ENCODE results near the gene DESI2. TPM values are rescaled to one million over a fixed set of nuclear protein-coding genes. Genes with fewer than 3 reads are reported as not detected.
A peak's percentile ranks its signal among the peaks of the same experiment; 100 is the strongest.

DESI2 gene
- polyA plus RNA-seq (2012; ENCODE audit: missing spikeins) = 9.4 TPM

GRCh38 chr1:244652623-244653438 lies at the start of gene DESI2:
Gene DESI2 (plus strand): TSS chr1:244653126. CDS start chr1:244653314, 188 bp downstream.
- DNase-seq (ENCODE audit: insufficient read length) (peak; percentile 86), FAIRE-seq (peak; percentile 96)
- TF ChIP-seq POLR2A (IDR thresholded peaks at IDR 0.05; ENCODE audit: low read depth, low read length) (peak; percentile 94), TAF1 (IDR thresholded peaks at IDR 0.05; ENCODE audit: borderline replicate concordance, low read depth, low read length) (peak; percentile 86), POLR2AphosphoS5 (IDR thresholded peaks at IDR 0.05; ENCODE audit: low read depth, low read length) (peak; percentile 86)

- TF ChIP-seq POLR2A (IDR thresholded peaks at IDR 0.05; ENCODE audit: low read depth, low read length) = no peak
- TF ChIP-seq POLR2AphosphoS5 (IDR thresholded peaks at IDR 0.05; ENCODE audit: low read depth, low read length) = no peak
- no peak for FAIRE-seq
- no peak for DNase-seq (ENCODE audit: insufficient read length)
These were observed 49.4 kb upstream of the DESI2 start for GRCh38 chr1:244603498-244603897.

- no peak for FAIRE-seq
- TF ChIP-seq POLR2A (IDR thresholded peaks at IDR 0.05; ENCODE audit: low read depth, low read length) = no peak
- DNase-seq (ENCODE audit: insufficient read length) = no peak
These were observed 47.0 kb upstream of the DESI2 start for GRCh38 chr1:244605835-244606370.

GRCh38 chr1:244614113-244614836 lies 38.7 kb upstream of the DESI2 start:
- TF ChIP-seq POLR2A (IDR thresholded peaks at IDR 0.05; ENCODE audit: low read depth, low read length) (no peak), POLR2AphosphoS5 (IDR thresholded peaks at IDR 0.05; ENCODE audit: low read depth, low read length) (no peak), TAF1 (IDR thresholded peaks at IDR 0.05; ENCODE audit: borderline replicate concordance, low read depth, low read length) (no peak)
- DNase-seq (ENCODE audit: insufficient read length) = no peak
- FAIRE-seq = no peak

- FAIRE-seq (no peak), DNase-seq (ENCODE audit: insufficient read length) (no peak)
- TF ChIP-seq POLR2A (IDR thresholded peaks at IDR 0.05; ENCODE audit: low read depth, low read length) = no peak
- no peak for TF ChIP-seq POLR2AphosphoS5 (IDR thresholded peaks at IDR 0.05; ENCODE audit: low read depth, low read length)
- TF ChIP-seq TAF1 (IDR thresholded peaks at IDR 0.05; ENCODE audit: borderline replicate concordance, low read depth, low read length) = no peak
These were observed 38.0 kb upstream of the DESI2 start for GRCh38 chr1:244614879-244615278.

GRCh38 chr1:244615301-244615700 lies 37.6 kb upstream of the DESI2 start:
- DNase-seq (ENCODE audit: insufficient read length) (no peak), FAIRE-seq (no peak)
- TF ChIP-seq TAF1 (IDR thresholded peaks at IDR 0.05; ENCODE audit: borderline replicate concordance, low read depth, low read length) (no peak), POLR2AphosphoS5 (IDR thresholded peaks at IDR 0.05; ENCODE audit: low read depth, low read length) (no peak), POLR2A (IDR thresholded peaks at IDR 0.05; ENCODE audit: low read depth, low read length) (no peak)

- FAIRE-seq (no peak), DNase-seq (ENCODE audit: insufficient read length) (no peak)
- TF ChIP-seq POLR2A (IDR thresholded peaks at IDR 0.05; ENCODE audit: low read depth, low read length) (no peak), POLR2AphosphoS5 (IDR thresholded peaks at IDR 0.05; ENCODE audit: low read depth, low read length) (no peak), TAF1 (IDR thresholded peaks at IDR 0.05; ENCODE audit: borderline replicate concordance, low read depth, low read length) (no peak)
These were observed 26.2 kb upstream of the DESI2 start for GRCh38 chr1:244626709-244627108.

- DNase-seq (ENCODE audit: insufficient read length) = no peak
- FAIRE-seq = no peak
- no peak for TF ChIP-seq TAF1 (IDR thresholded peaks at IDR 0.05; ENCODE audit: borderline replicate concordance, low read depth, low read length)
- TF ChIP-seq POLR2A (IDR thresholded peaks at IDR 0.05; ENCODE audit: low read depth, low read length) = no peak
- TF ChIP-seq POLR2AphosphoS5 (IDR thresholded peaks at IDR 0.05; ENCODE audit: low read depth, low read length) = no peak
These were observed 24.1 kb upstream of the DESI2 start for GRCh38 chr1:244628789-244629188.

- no peak for FAIRE-seq
- TF ChIP-seq TAF1 (IDR thresholded peaks at IDR 0.05; ENCODE audit: borderline replicate concordance, low read depth, low read length) (no peak), POLR2AphosphoS5 (IDR thresholded peaks at IDR 0.05; ENCODE audit: low read depth, low read length) (no peak), POLR2A (IDR thresholded peaks at IDR 0.05; ENCODE audit: low read depth, low read length) (no peak)
- DNase-seq (ENCODE audit: insufficient read length) = no peak
These were observed 19.8 kb upstream of the DESI2 start for GRCh38 chr1:244633140-244633539.

- DNase-seq (ENCODE audit: insufficient read length) (no peak), FAIRE-seq (no peak)
- TF ChIP-seq TAF1 (IDR thresholded peaks at IDR 0.05; ENCODE audit: borderline replicate concordance, low read depth, low read length) = no peak
- no peak for TF ChIP-seq POLR2AphosphoS5 (IDR thresholded peaks at IDR 0.05; ENCODE audit: low read depth, low read length)
- TF ChIP-seq POLR2A (IDR thresholded peaks at IDR 0.05; ENCODE audit: low read depth, low read length) = no peak
These were observed 18.4 kb upstream of the DESI2 start for GRCh38 chr1:244634546-244634945.

GRCh38 chr1:244636488-244637259 lies 16.3 kb upstream of the DESI2 start:
- no peak for TF ChIP-seq POLR2A (IDR thresholded peaks at IDR 0.05; ENCODE audit: low read depth, low read length)
- FAIRE-seq (no peak), DNase-seq (ENCODE audit: insufficient read length) (no peak)

Data from GM12892 (cell line).